HCT116 (cell line): ENCODE data around the gene NELL1. TPM values are rescaled to one million over a fixed set of nuclear protein-coding genes. Genes with fewer than 3 reads are reported as not detected.

ENCODE experiments used
- ATAC-seq: fragments of 200-7000 bp; cut with Tn5 transposase; 2 replicates; pipeline ENCODE4 v1.9.1; 2020; ENCODE audit warnings: mild to moderate bottlenecking, moderate library complexity
- BruUV-seq: library from RNA; stranded (reverse); fragments of 400-500 nt; replicated peaks from 2 replicates; lab custom pipeline; 2021; lab: Mats Ljungman, UMichigan
- CTCF ChIA-PET: fragments of 300-600 bp; sonication (Branson Sonifier 250); formaldehyde crosslinking; loops from one replicate; lab custom pipeline; 2021; ENCODE audit warnings: antibody characterized with exemption; lab: Charles Lee
- POLR2A ChIA-PET: fragments of 300-600, 350-600 bp; sonication (Branson Sonifier 250); formaldehyde crosslinking; loops from one replicate; lab custom pipeline; 2021; ENCODE audit warnings: antibody characterized with exemption; lab: Charles Lee
- RAD21 ChIA-PET, 2 experiments: fragments of 300-600 bp; sonication (Branson Sonifier 250); formaldehyde crosslinking; loops; one replicate each; lab custom pipeline; 2023; ENCODE audit warnings: low total read pairs in 2 of 2; ENCODE audit not compliant: uncharacterized antibody in 2 of 2, unreplicated experiment in 2 of 2, low non-redundant PET in 1 of 2; lab: Charles Lee
- DNase-seq: peaks from one replicate; pipeline ENCODE4 v3.0.0-alpha.2; 2010; ENCODE audit warnings: low read depth, low spot score
- H2AFZ ChIP-seq: fragments of 200-600 bp; shearing (Covaris generic), sonication (generic); 2 replicates; pipeline ENCODE4 v1.6.1; 2017; ENCODE audit warnings: low read depth, mixed run types, mixed read lengths, antibody characterized with exemption, low read length; ENCODE audit not compliant: poor library complexity, severe bottlenecking
- H3K27ac ChIP-seq: 2 replicates; pipeline ENCODE4 v1.5.1; 2012; ENCODE audit warnings: low read depth, low read length
- H3K27me3 ChIP-seq: fragments of 200-600 bp; sonication (generic); 2 replicates; pipeline ENCODE4 v1.6.1; 2016; ENCODE audit warnings: mixed run types, low read length, mixed read lengths; ENCODE audit not compliant: insufficient read depth
- H3K36me3 ChIP-seq, 2 experiments: fragments of 200-500 bp in 1 of 2; fragments of 200-600 bp in 1 of 2; sonication (Bioruptor generic) in 1 of 2; sonication (generic) in 1 of 2; 2 replicates each; pipeline versions ENCODE4 v1.5.1 to v1.6.1; 2014 to 2016; ENCODE audit warnings: low read length in 2 of 2, inconsistent platforms in 1 of 2, mixed read lengths in 1 of 2, mixed run types in 1 of 2; ENCODE audit not compliant: insufficient read depth in 2 of 2, control insufficient read depth in 1 of 2
- H3K4me1 ChIP-seq, 2 experiments: fragments of 200-600 bp in 1 of 2; sonication (generic) in 1 of 2; 2 replicates each; pipeline versions ENCODE4 v1.5.1 to v1.6.1; 2012 to 2017; ENCODE audit warnings: low read length in 2 of 2, inconsistent platforms in 1 of 2, mild to moderate bottlenecking in 1 of 2, mixed read lengths in 1 of 2, mixed run types in 1 of 2, moderate library complexity in 1 of 2; ENCODE audit not compliant: insufficient read depth in 2 of 2, control insufficient read depth in 1 of 2
- H3K4me2 ChIP-seq: fragments of 200-600 bp; sonication (generic); 2 replicates; pipeline ENCODE4 v1.6.1; 2017; ENCODE audit warnings: mixed run types, low read length, mixed read lengths
- H3K4me3 ChIP-seq, 2 experiments: fragments of 200-600 bp in 1 of 2; sonication (generic) in 1 of 2; replicated peaks in 1 of 2; 2 replicates each; pipeline ENCODE4 v1.5.1; 2011 to 2016; ENCODE audit warnings: low read length in 2 of 2, control low read depth in 1 of 2, low read depth in 1 of 2, mild to moderate bottlenecking in 1 of 2, mixed read lengths in 1 of 2, mixed run types in 1 of 2
- H3K79me2 ChIP-seq: fragments of 200-600 bp; sonication (generic); 2 replicates; pipeline ENCODE4 v1.6.1; 2017; ENCODE audit warnings: mild to moderate bottlenecking, mixed run types, low read length, moderate library complexity, mixed read lengths; ENCODE audit not compliant: insufficient read depth
- H3K9ac ChIP-seq: fragments of 200-600 bp; sonication (generic); 2 replicates; pipeline ENCODE4 v1.6.1; 2016; ENCODE audit warnings: low read length, mixed read lengths
- H3K9me2 ChIP-seq: fragments of 200-600 bp; sonication (generic), shearing (Covaris generic); 2 replicates; pipeline ENCODE4 v1.6.1; 2017; ENCODE audit warnings: mixed run types, mild to moderate bottlenecking, moderate library complexity; ENCODE audit not compliant: insufficient read depth
- H3K9me3 ChIP-seq, 2 experiments: fragments of 200-500 bp in 1 of 2; fragments of 200-600 bp in 1 of 2; sonication (Bioruptor generic) in 1 of 2; sonication (generic) in 1 of 2; 2 replicates each; pipeline ENCODE4 v1.6.1; 2014 to 2017; ENCODE audit warnings: low read length in 2 of 2, mixed read lengths in 2 of 2, inconsistent platforms in 1 of 2, low read depth in 1 of 2, mild to moderate bottlenecking in 1 of 2, mixed run types in 1 of 2, moderate library complexity in 1 of 2; ENCODE audit not compliant: control insufficient read depth in 1 of 2, insufficient read depth in 1 of 2
- H4K20me1 ChIP-seq: fragments of 200-600 bp; sonication (generic), shearing (Covaris generic); 2 replicates; pipeline ENCODE4 v1.6.1; 2017; ENCODE audit warnings: mixed run types, mild to moderate bottlenecking, moderate library complexity; ENCODE audit not compliant: insufficient read depth
- CBX3 ChIP-seq: IDR thresholded peaks from 2 replicates; pipeline ENCODE4 v1.6.1; 2012; ENCODE audit warnings: low read depth
- CEBPB ChIP-seq: IDR thresholded peaks from 2 replicates; pipeline ENCODE4 v1.6.1; 2012; ENCODE audit warnings: low read depth
- EZH2phosphoT487 ChIP-seq: fragments of 200-600 bp; IDR thresholded peaks from 2 replicates; pipeline ENCODE4 v1.6.1; 2018; ENCODE audit warnings: antibody characterized with exemption, borderline replicate concordance
- POLR2A ChIP-seq: IDR thresholded peaks from 2 replicates; pipeline ENCODE4 v1.7.0; 2011; ENCODE audit warnings: borderline replicate concordance; ENCODE audit not compliant: insufficient read depth, insufficient read length; ENCODE audit errors: extremely low read depth
- POLR2AphosphoS5 ChIP-seq: IDR thresholded peaks from 2 replicates; pipeline ENCODE4 v1.6.1; 2011; ENCODE audit warnings: mild to moderate bottlenecking, low read depth, low read length, moderate library complexity
- RAD21 ChIP-seq: IDR thresholded peaks from 2 replicates; pipeline ENCODE4 v1.6.1; 2012; ENCODE audit warnings: low read depth, mild to moderate bottlenecking
- SIN3A ChIP-seq: IDR thresholded peaks from 2 replicates; pipeline ENCODE4 v1.6.1; 2012; ENCODE audit warnings: low read depth
- SP1 ChIP-seq: IDR thresholded peaks from 2 replicates; pipeline ENCODE4 v1.6.1; 2012; ENCODE audit warnings: low read depth
- ZNF274 ChIP-seq: fragments of 200-500 bp; sonication (Bioruptor generic); IDR thresholded peaks from 2 replicates; pipeline ENCODE4 v1.6.1; 2014; ENCODE audit warnings: mild to moderate bottlenecking, low read depth, low read length, inconsistent platforms
- intact Hi-C: fragments of 100-400 bp; cut with micrococcal nuclease; formaldehyde crosslinking; loops from 2 replicates; pipeline ENCODE4 v1.10.0; 2022
- total RNA-seq: library from RNA; stranded (reverse); gene quantifications from one replicate; pipeline ENCODE4 v1.2.1, GENCODE V29; 2021; ENCODE audit not compliant: unreplicated experiment
- TF ChIP-seq, protein P1 (sequence below): IDR thresholded peaks from 2 replicates; pipeline ENCODE4 v1.6.1; 2011; ENCODE audit warnings: mild to moderate bottlenecking, low read length, moderate library complexity; ENCODE audit not compliant: insufficient replicate concordance; ENCODE audit errors: extremely low read depth
- TF ChIP-seq, protein P2 (sequence below): IDR thresholded peaks from 2 replicates; pipeline ENCODE4 v1.6.1; 2012

The NELL1 gene
- total RNA-seq, 1 experiment from 2014 or later: not detected

GRCh38 chr11:21038801-21039200, 369.4 kb downstream of the NELL1 start (continued):
- TF ChIP-seq, protein P1, sequence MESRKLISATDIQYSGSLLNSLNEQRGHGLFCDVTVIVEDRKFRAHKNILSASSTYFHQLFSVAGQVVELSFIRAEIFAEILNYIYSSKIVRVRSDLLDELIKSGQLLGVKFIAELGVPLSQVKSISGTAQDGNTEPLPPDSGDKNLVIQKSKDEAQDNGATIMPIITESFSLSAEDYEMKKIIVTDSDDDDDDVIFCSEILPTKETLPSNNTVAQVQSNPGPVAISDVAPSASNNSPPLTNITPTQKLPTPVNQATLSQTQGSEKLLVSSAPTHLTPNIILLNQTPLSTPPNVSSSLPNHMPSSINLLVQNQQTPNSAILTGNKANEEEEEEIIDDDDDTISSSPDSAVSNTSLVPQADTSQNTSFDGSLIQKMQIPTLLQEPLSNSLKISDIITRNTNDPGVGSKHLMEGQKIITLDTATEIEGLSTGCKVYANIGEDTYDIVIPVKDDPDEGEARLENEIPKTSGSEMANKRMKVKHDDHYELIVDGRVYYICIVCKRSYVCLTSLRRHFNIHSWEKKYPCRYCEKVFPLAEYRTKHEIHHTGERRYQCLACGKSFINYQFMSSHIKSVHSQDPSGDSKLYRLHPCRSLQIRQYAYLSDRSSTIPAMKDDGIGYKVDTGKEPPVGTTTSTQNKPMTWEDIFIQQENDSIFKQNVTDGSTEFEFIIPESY: no peak
- TF ChIP-seq, protein P2, sequence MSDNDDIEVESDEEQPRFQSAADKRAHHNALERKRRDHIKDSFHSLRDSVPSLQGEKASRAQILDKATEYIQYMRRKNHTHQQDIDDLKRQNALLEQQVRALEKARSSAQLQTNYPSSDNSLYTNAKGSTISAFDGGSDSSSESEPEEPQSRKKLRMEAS: no peak

GRCh38 chr11:21040630-21041029, 371.2 kb downstream of the NELL1 start:
- no TSS peak for BruUV-seq
- CTCF ChIA-PET: no interaction called here
- TF ChIP-seq ZNF274: no peak
- TF ChIP-seq SIN3A: no peak
- no peak for TF ChIP-seq POLR2AphosphoS5
- no peak for TF ChIP-seq EZH2phosphoT487
- TF ChIP-seq CEBPB: no peak
- no peak for TF ChIP-seq SP1
- no peak for TF ChIP-seq RAD21
- TF ChIP-seq POLR2A: no peak
- no peak for TF ChIP-seq CBX3
- POLR2A ChIA-PET: no interaction called here
- Histone ChIP-seq H3K4me1 (no peaks in the 10 kb centered on the region), H3K9me2 (no peaks in the 10 kb centered on the region), H3K9me3 (peaks cover 0 to 16% of the 10 kb centered on the region in 2 experiments; a peak in 2 of 4 replicates), H3K79me2 (no peaks in the 10 kb centered on the region), H3K27me3 (no peaks in the 10 kb centered on the region), H3K27ac (no peak overlapping the region), H3K4me2 (no peak overlapping the region), H3K4me3 (no peak overlapping the region), H2AFZ (no peak overlapping the region), H3K36me3 (no peaks in the 10 kb centered on the region), H4K20me1 (no peaks in the 10 kb centered on the region), H3K9ac (no peak overlapping the region)
- DNase-seq: no peak
- intact Hi-C loops: no loop called here
- ATAC-seq: no peak
- RAD21 ChIA-PET: no interaction called here
